AG04449 (cell line): ENCODE measurements around the gene HSPA12B.
A peak's percentile ranks its signal among the peaks of the same experiment; 100 is the strongest.

Source experiments
- CTCF ChIA-PET: fragments of 350-600 bp; formaldehyde crosslinking; extraction: SDS; loops from one replicate; lab custom pipeline; 2021; ENCODE audit warnings: antibody characterized with exemption; lab: Yijun Ruan, JAX
- POLR2A ChIA-PET: fragments of 400-600, 350-600 bp; formaldehyde crosslinking; extraction: SDS; loops from one replicate; lab custom pipeline; 2020; ENCODE audit warnings: antibody characterized with exemption, inconsistent platforms; lab: Yijun Ruan, JAX
- DNase-seq: peaks from one replicate; pipeline ENCODE4 v3.0.0-alpha.2; 2010; ENCODE audit warnings: low read depth, low spot score
- H3K4me3 ChIP-seq: 2 replicates; pipeline ENCODE4 v1.5.1; 2011; ENCODE audit warnings: low read depth, mild to moderate bottlenecking, control low read depth, low read length
- TF ChIP-seq, protein P1 (sequence below): IDR thresholded peaks from one replicate; pipeline ENCODE4 v1.5.1; 2011; ENCODE audit warnings: mild to moderate bottlenecking, moderate library complexity, low read length, control low read depth, inconsistent platforms; ENCODE audit not compliant: insufficient read depth; ENCODE audit errors: missing control alignments

HSPA12B gene

DNA sequence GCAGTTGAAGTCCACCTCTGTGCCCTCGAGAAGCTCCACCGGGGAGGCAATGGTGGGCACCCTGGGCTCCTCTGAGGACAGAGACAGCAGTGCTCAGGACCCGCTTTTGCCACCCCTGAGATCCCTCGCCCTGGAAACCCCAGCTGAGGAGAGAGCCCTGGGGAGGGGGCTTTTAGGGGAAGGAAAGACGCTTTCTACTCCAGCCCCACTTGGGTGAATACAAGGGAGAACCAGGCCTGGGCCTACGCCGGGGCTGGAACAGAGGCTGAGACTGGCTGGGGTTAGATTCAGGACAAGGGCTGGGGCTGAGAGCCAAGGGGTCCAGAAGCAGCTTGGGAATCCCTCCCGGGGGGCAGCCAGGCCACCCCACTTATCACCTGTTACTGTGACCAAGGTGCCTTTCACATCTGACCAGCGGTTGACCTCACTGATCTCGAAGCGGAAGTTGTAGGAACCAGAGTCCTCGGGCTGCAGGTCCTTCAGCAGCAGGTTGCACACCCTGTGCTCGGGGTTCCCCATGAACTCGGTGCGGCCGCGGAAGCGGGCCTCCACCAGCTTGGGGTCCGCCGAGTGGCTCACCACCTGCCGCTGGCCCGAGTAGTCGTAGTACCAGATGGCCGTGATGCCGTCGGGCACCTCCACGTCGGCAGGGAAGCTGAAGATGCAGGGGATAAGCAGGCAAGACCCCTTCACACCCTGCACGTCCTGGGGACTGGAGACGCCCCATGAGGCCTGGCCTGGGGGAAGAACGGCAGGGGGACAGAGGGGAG, 26.3 kb upstream of the HSPA12B start:
- DNase-seq, result no peak
- POLR2A ChIA-PET, result no interaction called here
- CTCF ChIA-PET, result interaction anchor here (0.7 to 43.4 kb wide), 4 partner anchors 2 to 75 kb away, joined by 3 to 1151 read pairs (median 577); partner anchors contain the start of genes ADAM33, SIGLEC1 and SPEF1
- TF ChIP-seq, protein P1, sequence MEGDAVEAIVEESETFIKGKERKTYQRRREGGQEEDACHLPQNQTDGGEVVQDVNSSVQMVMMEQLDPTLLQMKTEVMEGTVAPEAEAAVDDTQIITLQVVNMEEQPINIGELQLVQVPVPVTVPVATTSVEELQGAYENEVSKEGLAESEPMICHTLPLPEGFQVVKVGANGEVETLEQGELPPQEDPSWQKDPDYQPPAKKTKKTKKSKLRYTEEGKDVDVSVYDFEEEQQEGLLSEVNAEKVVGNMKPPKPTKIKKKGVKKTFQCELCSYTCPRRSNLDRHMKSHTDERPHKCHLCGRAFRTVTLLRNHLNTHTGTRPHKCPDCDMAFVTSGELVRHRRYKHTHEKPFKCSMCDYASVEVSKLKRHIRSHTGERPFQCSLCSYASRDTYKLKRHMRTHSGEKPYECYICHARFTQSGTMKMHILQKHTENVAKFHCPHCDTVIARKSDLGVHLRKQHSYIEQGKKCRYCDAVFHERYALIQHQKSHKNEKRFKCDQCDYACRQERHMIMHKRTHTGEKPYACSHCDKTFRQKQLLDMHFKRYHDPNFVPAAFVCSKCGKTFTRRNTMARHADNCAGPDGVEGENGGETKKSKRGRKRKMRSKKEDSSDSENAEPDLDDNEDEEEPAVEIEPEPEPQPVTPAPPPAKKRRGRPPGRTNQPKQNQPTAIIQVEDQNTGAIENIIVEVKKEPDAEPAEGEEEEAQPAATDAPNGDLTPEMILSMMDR, result no peak
- no peak overlapping the region for H3K4me3 ChIP-seq

DNA sequence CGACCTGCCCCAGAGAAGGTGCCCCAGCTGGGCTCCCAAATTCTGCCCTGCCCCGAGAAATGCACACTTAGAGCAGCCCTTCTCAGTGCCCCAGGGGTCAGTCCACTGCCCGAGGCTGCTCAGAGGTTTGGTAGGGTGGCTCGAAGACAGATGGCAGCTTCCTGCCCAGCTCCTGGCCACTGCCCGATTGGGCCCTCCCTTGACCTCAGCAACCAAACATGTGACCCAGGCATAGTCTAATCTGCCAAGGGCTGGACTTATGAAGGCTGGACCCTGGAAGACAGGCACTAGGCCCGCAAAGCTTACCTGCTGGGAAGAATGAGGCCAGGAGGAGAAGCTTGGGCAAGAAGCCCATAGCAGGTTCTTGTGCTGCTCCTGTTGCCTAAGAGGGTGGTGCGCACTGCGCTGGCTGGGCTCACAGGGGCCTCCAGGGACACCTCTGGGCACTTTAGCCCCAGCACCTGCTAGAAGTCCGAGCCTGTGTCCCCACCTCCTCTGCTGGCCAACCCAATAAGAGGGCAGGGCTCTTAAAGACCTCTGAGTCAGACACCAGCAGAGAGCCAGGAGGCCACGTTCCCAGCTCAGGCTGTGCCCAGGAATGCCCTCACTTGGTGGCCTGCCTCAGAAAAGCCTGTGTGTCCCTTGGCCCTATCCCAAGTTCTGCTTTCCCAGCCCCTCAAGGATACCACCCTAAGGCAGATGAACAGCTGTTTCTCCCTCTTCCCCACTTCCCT, 25.5 kb upstream of the HSPA12B start:
- TF ChIP-seq, protein P1, result no peak
- no peak overlapping the region for H3K4me3 ChIP-seq
- DNase-seq, result no peak
- ChIA-PET POLR2A (no interaction called here), CTCF (interaction anchor here (0.7 to 43.4 kb wide), 8 partner anchors 1 to 154 kb away, joined by 3 to 1151 read pairs (median 3); partner anchors contain the start of genes ADAM33, SIGLEC1 and SPEF1)

DNA sequence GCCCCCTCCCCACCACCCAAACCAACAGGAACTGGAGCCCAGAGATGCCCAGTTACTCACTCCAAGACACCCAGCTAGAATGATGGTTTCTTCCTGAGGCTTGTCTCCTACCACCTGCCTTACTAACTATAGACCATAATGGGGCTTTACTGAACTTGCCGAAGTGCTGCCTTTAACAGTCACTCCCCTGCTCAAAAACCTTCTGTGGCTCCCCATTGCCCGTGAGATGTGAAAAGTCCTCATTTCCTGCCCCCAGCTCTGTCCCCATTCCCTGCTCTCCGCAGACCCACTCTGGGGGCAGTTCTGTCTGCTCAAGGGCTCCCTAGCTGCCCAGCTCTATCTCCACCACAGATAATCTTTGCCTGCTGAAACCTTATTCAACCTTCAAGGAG, 25.0 kb upstream of the HSPA12B start:
- H3K4me3 ChIP-seq, result no peak overlapping the region
- no peak for DNase-seq
- ChIA-PET CTCF (interaction anchor here (0.7 to 43.4 kb wide), 8 partner anchors 0 to 154 kb away, joined by 3 to 1151 read pairs (median 3); partner anchors contain the start of genes ADAM33, AP5S1 and SIGLEC1), POLR2A (no interaction called here)
- TF ChIP-seq, protein P1, result no peak

DNA sequence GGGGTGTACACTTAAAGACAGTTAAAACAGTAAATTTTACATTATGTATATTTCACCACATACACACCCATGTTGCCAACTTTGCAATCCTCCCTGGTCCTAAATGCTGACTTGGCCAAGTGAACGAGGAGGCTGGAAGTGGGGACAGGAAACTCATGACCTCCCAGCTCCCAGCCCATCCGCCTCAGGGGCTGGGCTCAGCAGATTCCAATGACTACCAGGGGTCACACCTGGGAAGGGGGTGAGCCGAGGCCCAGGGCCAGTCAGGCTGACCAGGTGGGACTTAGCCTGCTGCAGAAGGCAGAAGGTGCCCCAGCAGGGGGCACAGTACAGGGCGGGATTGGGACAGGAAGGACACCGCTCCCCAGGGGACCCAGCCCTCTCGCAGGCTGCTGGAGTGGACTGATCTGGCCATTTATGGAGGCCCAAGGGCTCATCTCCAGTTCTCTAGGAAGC, 22.4 kb upstream of the HSPA12B start:
- POLR2A ChIA-PET, result no interaction called here
- TF ChIP-seq, protein P1, result no peak
- CTCF ChIA-PET, result interaction anchor here (0.6 to 27.2 kb wide), 29 partner anchors 10 to 296 kb away, joined by 3 to 1151 read pairs (median 8); partner anchors contain the start of genes ADAM33, AP5S1, CENPB and HSPA12B
- DNase-seq, result no peak
- H3K4me3 ChIP-seq, result no peak overlapping the region

DNA sequence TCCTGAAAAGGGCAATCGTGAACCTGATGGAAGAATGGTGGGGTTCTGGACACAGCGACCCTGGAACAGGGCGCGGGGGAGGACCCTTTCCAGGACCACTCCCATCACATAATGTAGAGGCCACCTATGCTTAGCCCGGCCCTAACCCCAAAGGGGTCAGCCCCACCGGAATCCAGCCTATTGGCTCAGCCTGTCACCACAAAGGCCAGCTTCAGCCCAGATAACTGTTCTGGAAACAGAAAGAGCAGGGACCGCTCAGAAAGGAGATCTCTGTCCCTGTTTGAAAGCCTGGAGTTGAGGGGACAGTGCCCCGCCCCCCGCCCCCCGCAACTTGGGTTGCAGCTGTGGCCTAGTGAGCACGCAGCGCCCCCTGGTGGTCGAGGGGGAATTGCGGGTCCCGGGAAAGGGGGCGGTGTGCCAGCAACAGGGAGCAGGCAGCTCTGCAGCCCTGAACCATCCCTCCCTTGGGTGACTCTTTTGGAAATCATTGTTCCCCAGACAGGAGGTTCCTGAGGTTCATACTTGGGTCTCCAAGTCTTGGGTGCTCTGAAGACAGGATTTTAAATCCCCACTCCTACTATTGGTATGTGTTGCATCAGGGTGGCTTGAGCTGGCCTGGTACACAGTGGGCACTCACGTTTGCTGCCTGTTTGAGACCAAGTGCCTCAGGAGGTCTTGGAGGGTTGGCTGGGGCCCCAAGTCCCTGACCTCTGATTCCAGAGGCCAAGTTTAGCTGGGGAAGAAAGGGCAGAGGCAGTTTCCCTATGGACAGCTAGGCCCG, 21.6 kb upstream of the HSPA12B start:
- POLR2A ChIA-PET, result interaction anchor here (0.8 kb wide), 1 partner anchor 34 kb away, joined by 5 read pairs; no protein-coding TSS in a partner anchor
- no peak overlapping the region for H3K4me3 ChIP-seq
- CTCF ChIA-PET, result interaction anchor here (0.6 to 27.2 kb wide), 46 partner anchors 9 to 361 kb away, joined by 3 to 1151 read pairs (median 4); partner anchors contain the start of genes ADAM33, ADISSP, AP5S1 and CENPB
- no peak for DNase-seq
- TF ChIP-seq, protein P1, result peak; percentile 94
